GM19397 (cell line): Measurements from ENCODE around the gene ATP13A4.
"Not testable (repeated sequence)": the region's sequence is repeated elsewhere in the genome, so short reads cannot be mapped to it uniquely, and the experiment has no call there.

Experiments
- ATAC-seq: cut with Tn5 transposase; IDR thresholded peaks from one replicate; pipeline ENCODE4 v1.9.1; 2021; ENCODE audit warnings: mild to moderate bottlenecking, moderate library complexity; ENCODE audit not compliant: unreplicated experiment

ATP13A4 gene

DNA sequence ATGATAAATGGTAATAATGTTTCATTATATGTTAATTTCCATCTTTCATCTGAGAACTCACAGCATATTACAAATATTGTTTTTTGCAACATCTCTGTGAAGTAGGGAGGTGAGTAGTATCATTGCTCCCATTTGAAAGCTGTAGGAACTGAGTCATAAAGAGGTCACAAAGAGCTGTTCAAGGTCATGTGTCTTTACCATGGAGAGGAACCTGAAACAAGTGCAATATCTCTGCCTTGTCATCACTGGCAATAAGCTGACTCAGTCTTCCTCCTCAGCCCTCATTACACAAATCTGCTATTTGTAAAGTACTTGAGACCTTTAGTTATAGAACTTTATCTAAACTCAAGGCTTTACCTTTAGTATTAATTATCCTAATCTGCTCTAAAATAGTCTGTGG is 4.4 kb upstream of the ATP13A4 start:
- no peak for ATAC-seq

DNA sequence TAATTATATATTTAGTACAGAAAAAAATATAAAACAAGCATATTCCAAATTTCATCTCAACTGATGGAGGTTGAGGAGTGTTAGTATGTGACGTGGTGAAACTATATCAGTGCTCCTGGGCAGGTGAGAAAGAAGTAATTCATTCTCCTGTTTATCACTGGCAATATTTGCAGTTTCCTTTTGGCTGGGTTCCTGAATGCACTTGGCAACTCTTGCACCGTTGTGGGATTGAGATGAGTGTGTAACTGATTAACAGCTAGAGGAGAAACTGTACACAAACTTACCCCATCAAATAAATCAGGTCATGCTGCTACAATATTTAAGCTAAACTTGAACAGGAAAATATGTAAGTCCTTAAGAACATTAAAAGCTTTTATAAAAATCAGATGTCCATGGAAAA is 2.1 kb upstream of the ATP13A4 start:
- no peak for ATAC-seq

DNA sequence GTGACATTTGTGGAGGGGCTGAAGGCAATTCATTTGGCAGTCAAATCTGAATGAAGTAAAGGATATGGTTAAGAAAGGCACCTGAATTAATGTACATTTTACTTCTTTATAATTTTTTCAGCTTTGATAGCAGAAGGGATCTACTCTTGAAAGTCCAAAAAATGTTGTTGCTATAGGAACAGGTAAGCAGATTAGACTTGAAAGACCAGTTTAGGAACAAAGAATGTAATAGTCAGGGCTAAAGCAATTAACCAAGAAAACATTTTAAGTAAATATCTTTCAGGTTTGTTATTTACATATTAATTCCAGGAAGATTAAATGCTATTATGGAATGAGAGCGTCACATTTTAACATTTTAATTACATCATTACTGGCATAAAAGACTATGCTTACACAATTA is 1.1 kb downstream of the ATP13A4 start:
- ATAC-seq, result no peak

DNA sequence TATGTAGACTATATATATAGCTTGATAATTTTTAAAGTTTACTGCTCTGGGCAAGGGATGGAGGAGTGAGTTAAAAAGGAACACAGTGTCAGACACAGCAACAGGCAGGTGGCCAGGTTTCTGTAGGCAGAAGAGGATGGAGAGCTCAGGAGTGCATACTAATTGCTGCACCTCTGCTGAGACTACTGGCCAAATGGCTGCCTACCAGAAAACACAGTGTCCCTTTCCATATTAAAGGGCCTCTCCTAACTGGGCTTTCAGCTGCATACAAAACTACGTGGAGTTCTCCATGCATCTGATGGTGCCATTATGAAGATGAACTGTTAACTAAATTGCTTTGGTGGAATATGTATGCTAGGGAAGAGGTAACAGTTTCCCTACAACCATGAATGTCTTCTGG is 1.8 kb downstream of the ATP13A4 start:
- no peak for ATAC-seq

DNA sequence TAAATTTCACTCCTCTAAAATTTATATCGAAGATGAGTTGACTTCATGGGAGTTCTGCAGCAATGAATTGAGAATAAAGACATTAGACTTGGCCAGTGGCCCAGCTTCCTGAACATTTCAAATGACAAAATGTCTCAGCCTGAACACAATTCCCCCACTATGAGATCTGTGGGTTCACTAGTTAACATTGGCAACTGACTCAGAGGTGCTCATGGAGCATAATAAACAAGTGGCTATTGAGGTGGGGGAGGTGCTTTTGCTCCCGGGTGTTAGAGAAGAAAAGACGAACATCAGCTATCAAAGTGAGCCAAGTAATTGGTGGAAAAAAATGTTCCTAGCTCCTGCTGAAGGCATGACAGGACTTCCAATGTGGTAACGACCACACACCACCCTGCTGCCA is 6.3 kb downstream of the ATP13A4 start:
- ATAC-seq, result no peak

DNA sequence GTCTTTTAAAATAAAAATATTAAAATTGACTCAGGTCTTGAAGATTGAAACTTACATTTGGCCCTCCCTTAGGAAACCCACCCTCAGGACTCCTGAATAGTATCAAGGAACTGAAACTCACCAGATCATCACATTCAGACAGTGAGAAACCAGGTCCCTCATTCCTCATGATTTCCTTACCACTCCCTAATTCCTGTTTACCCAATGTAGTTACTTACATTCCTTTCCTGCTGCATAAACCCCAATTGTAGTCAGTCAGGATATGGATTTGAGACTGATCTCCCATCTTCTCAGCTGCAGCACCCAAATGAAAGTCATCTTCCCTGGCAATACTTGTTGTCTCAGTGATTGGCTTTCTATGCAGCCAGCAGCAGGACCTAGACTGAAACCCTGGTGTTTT is 8.6 kb downstream of the ATP13A4 start:
- no peak for ATAC-seq

DNA sequence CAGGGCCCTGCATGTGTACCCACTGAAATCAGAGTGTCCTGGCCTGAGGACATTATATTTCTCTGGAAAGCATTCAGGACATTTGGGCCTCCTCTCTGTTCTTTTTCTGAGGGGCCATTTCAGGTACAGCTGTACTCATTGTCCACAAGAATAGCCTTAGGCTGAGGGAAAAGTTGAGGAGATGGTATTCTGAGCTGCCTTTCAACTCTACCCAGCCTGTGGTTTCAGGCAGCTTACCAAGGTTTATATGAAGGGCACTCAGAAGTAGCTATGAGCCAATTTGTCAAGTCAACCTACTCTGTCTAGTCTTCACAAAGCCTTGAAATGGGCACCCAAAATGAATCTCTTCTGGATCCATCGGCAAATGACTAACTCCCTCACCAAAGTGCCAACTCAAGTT is 9.4 kb downstream of the ATP13A4 start:
- no peak for ATAC-seq

DNA sequence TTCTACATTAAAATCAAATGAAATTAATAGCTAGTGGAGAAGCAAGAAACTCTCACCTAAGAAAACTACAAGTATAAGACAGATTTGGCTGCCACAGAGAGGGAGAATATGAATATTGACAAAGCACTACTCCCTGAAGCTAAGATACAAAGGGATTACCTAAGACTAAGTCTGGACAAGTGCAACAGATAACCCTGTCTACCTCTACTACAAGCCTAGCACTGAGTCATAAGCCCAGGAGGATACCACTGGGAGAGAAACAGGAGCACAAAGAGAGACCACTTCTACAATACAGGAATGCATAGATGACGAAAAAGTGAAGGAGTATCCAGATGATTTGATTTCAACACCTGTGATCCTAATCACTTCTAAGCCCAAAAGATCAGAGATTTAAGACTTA is 10.4 kb downstream of the ATP13A4 start:
- ATAC-seq, result no peak

DNA sequence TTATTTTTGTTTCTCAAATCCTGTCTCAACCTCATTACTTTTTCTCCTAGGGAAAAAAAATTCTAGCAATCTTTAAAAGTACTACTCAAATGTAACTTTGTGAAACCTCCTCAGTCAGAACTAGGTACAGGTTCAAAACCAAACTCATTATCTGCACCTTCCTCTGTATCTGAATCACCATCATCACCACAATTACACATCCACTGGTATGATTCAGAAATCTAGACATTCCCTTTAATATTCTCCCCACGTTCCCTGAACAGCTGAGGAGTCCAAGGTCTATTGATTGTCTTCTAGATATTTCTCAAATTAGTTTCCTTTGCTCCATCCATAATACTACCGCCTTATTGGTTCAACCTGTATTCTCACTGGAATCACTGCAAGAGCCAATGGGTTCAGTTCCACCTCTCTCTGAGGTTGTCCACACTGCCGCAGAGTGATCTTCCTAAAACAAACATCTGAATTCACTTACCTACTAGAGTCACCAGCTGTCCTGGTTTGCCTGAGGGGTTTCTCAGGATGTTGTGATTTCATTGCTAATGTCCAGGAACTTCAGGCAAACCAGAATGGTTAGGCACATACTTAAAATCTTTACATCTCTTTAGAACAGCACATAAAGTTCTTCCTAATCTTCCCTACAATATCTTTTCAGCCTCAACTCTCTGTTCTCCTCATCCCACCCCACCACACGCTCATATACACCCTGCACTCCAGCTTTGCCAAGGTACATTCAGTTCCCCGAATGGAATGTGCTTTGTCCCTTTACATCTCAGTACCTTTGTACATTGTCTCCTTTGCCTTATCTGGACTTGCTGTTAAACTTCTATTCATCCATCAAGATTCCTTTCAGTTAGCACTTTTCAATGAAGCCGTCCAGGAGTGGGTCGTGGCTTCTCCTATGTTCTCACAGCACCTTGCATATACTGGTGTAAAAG is 24.2 kb downstream of the ATP13A4 start:
- ATAC-seq, result no peak

DNA sequence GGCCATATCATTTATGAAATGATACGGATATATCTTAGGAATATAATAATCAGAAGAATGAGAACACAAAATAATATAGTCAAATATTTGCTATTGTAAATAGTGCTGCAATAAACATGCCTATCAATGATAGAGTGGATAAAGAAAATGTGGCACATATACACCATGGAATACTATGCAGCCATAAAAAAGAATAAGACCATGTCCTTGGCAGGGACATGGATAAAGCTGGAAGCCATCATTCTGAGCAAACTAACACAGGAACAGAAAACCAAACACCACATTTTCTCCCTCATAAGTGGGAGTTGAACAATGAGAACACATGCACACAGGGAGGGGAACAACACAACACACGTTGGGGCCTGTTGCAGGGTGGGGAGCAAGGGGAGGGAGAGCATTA is 28.6 kb downstream of the ATP13A4 start:
- ATAC-seq, result not testable (repeated sequence)

DNA sequence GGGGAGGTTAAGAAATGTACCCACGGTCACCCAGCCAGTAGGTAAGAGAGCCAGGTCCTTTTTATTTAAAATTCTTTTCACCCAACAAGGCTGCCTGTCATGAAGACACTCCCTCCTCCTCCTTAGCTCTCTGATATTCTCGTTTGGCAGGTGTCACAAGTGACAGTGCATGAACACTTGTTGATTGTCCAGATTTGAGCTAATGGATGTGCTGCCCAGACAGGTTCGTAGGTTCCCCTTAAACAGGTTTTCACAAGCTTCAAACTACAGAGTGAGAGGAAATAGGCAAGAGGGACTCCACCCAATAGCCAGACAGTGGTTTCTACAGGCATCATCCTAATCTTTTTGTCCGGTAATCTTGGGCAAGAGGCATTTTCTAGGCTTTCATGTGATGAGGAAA is 32.2 kb downstream of the ATP13A4 start:
- ATAC-seq, result no peak

DNA sequence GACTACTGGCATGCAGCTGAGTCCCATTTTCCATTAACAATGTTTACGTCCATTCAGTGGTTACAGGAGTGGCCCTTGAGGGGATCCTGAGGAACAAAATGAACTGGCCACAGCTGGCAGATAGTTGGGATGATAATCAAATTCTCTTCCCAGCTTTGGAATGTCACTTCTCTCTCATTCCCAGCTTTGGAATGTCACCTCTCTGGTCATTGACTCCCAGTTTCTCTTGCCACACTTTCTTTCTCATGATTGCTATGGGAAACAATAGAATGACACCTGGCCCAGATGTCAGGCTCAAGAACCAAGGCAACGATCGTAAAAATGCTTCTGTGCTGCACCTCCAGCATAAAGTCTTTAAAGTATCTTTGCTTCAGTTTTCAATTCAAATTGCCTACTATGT is 34.0 kb downstream of the ATP13A4 start:
- ATAC-seq, result no peak

DNA sequence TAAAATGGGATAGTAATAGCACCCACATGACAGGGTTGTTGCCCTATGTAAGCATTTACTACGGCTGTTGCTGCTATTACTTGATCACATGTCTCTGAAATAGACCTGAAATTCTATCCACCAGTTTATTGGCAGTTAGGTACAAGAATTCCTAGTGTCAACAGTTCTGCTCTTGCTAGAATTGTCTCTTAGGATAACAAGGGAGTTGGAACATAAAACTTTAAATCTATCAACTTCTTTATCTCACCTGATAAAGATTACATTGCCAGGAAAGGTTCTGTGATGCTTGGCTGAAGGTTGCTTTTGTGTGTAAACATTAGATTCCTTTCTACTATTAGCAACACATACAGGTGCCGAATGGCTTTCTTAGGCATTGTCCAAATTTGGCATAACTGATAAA is 38.7 kb downstream of the ATP13A4 start:
- ATAC-seq, result no peak

DNA sequence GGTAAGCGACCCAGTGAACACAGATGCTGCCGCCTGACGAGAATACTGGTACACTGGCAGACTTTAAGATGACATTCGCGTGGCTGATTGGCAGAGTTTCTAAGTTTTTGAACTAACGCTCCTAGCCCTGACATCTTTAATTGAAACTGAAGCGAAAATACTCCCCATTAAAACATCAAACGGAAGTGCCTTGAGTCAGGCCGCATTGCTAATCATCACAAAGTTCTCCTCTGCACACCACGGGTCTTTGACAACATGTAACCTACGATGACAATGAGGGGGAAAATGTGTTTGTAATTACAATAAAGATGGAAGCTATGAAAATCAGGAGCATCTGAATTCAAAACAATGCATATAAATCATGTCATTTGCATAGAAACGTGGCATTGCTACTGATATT is 44.5 kb downstream of the ATP13A4 start:
- ATAC-seq, result no peak

DNA sequence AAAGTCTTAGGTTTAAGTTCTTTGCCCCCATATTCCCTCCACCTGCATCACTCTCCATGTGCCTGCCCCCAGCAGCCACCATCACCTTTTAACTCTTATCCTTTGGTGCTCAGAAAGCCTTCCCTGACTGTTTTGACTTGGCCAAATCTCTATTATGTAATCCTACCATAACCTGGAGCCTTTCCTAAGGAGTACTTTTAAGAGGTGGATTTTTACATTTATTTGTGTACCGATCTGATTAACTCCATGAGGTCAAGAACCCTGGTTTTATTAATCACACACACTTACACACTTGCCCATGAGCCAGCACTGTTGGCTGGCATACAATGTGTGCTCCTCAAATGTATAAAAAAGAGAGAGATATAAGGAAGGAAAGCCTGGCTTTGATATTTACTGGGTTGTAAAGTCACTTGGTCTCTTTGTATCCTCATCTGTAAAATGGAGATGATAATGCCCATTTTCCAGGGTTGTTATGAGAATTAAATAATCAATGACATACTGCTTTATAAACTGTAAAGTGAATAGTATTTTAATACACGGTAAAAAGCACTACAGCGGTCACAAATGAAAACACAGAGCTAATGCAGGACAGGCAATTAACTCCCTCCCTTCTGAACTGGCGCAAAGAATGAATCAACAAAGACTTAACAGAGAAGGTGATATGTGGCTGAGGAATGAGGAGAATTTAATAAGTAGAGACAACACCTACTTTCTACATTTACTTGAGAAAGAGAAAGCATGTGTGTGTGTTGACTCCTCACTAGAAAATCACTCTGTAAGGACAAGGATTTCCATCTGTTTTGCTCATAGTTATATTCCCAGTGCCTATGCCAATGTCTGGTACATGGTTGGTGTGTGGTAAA is 45.4 kb downstream of the ATP13A4 start:
- ATAC-seq, result no peak

DNA sequence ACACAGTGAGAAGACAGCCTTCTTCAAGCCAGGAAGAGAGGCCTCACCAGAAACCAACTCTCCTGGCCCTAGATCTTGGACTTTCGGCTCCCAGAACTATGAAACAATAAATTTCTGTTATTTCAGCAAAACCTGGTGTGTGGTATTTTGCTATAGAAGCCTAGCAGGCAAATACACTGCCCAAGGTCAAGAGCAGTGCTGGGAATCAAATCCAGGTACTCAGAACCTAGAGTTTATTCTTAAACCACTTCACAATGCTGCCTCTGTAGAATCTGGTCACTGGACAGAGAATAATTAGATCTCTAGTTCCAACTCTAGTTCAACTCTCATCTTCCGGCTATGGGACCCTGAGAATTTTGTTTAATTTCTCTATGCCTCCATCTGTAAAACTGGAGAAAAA is 46.6 kb downstream of the ATP13A4 start:
- no peak for ATAC-seq

DNA sequence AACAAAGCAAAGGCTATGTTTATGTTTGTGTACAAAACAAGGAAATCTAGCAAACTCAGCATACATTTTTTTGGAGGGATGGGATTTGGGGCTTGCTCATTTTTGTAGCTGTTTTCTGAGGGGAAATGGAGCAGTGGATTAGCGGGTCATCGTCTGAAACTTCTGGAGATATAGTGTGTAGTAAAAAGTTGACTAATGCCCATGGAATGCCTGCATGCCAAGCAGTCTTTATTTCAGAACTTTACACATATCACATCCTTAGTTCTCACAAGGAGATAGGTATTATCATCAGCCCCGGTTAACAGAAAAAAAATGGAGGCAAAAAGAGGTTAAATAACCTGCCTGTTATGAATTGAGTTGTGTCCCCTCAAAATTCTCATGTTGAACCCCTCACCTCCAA is 47.1 kb downstream of the ATP13A4 start:
- no peak for ATAC-seq

DNA sequence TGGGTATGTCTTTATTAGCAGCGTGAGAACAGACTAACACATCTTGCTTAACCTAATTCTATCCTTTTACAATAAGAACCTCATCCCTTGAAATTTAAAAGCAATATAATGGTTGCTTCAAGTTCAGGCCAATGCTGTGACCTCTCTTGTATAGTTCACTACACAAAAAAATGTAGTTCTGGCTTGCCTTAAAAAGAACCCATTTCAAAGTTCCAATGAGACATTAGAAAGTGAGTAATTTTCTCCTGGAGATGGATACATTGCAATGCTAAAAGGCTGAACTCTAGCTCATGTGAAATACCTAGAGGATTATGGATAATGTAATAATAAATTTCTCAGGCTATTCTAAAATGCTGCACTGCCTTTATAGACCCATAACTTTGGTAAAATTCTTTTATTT is 47.8 kb downstream of the ATP13A4 start:
- ATAC-seq, result no peak

DNA sequence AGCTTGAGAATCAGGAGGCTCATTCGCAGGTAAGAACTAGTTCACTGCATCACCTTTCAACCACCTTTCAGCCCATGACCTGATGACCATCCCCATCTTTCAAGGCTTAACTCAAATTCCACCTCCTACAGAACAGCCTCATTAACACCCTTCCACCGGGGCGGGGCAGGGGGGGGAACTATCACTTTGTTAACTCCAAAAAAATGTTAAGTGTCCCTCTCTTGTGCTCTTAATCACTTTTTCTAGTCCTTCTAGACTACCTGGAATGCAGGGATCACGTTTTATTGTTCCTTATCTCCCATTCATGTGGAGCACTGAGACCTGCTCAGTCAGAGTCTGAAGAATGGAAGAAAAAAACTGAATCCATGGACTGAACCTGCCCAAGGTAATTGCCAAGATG is 51.8 kb downstream of the ATP13A4 start:
- ATAC-seq, result no peak

DNA sequence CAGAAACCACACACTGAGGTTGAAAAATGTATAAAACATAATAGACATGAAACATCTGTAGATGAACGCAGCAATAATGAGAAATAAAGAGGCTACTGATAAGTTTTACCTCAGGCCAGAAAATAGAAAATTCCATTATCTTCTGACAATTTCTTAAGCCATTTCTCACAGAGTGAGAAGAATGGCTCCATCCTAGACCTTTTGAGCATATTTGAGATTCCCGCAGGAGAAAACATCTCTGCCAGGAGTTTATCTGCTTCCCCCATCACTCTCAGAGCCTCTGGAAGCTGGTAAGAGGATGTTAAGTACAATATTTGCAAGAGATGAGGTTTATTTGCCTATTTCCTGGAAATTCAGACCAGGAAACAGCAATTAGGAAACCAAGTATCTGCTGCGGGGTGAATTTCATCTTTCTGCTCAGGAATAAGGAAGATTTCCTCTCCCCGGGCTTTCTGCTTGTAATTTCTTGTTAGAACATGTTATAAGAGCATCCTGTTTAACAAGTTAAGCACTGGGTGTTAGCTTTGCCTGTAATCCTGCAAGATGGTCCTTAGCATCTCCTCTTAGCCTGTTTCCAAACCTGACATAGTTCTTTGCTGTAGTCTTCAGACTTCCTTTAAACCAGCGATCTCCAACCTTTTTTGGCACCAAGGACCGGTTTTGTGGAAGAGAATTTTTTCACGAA is 54.8 kb downstream of the ATP13A4 start:
- no peak for ATAC-seq

DNA sequence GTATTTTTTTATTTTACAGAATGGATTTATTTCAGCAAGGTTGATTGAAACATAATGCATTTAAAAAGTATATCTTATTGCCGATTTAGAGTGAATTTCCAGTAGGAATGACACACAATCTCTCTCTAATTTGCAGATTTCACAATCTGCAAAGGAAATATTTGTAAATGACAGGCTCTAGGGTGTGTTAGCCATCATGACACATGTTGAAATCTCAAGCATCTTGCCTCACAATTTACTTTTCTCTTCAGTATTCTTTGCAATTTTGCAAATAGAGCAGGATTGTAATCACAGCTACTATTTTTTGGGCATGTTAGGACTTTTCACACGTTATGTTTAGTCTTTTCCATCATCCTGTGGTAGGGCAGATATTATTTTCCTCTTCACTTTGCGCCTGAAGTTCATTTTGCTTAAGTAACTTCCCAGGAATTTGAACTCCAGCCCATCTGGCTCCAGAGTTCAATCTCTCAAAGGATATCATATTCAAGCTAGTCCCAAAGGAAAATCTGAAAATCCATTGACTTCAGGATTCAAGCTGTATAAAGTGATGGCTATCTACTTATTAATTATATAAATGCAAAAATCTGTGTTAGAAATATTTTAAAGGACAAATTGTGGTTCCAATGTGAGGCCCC is 55.4 kb downstream of the ATP13A4 start:
- ATAC-seq, result no peak
